ENCODE results near the gene GALNT9. TPM values are rescaled to one million over a fixed set of nuclear protein-coding genes. Genes with fewer than 3 reads are reported as not detected.

The GALNT9 gene
- total RNA-seq, 1 donor from 2014 or later: 0.33 TPM

- DNase-seq (ENCODE audit: low read depth, low spot score): no peak
Measured at GRCh38 chr12:132187646-132188450, 141.5 kb downstream of the GALNT9 start.

GRCh38 chr12:132186857-132187620, 142.3 kb downstream of the GALNT9 start:
- no peak for DNase-seq (ENCODE audit: low read depth, low spot score)

GRCh38 chr12:132186208-132186856, 143.1 kb downstream of the GALNT9 start:
- DNase-seq (ENCODE audit: low read depth, low spot score): no peak

GRCh38 chr12:132185705-132186104, 143.7 kb downstream of the GALNT9 start:
- no peak for DNase-seq (ENCODE audit: low read depth, low spot score)

- DNase-seq (ENCODE audit: low read depth, low spot score): no peak
Measured at GRCh38 chr12:132182711-132183365, 146.6 kb downstream of the GALNT9 start.

GRCh38 chr12:132182206-132182710, 147.1 kb downstream of the GALNT9 start:
- no peak for DNase-seq (ENCODE audit: low read depth, low spot score)

- DNase-seq (ENCODE audit: low read depth, low spot score): no peak
Measured at GRCh38 chr12:132181570-132182200, 147.7 kb downstream of the GALNT9 start.

GRCh38 chr12:132180648-132181546, 148.5 kb downstream of the GALNT9 start:
- DNase-seq (ENCODE audit: low read depth, low spot score): no peak

GRCh38 chr12:132179431-132180362, 149.7 kb downstream of the GALNT9 start:
- DNase-seq (ENCODE audit: low read depth, low spot score): no peak

GRCh38 chr12:132178801-132179401, 150.5 kb downstream of the GALNT9 start:
- DNase-seq (ENCODE audit: low read depth, low spot score): no peak

- DNase-seq (ENCODE audit: low read depth, low spot score): no peak
Measured at GRCh38 chr12:132178316-132178715, 151.1 kb downstream of the GALNT9 start.

GRCh38 chr12:132176920-132177551, 152.4 kb downstream of the GALNT9 start:
- DNase-seq (ENCODE audit: low read depth, low spot score): no peak

- DNase-seq (ENCODE audit: low read depth, low spot score): no peak
Measured at GRCh38 chr12:132176385-132176919, 152.9 kb downstream of the GALNT9 start.

- no peak for DNase-seq (ENCODE audit: low read depth, low spot score)
Measured at GRCh38 chr12:132175496-132176384, 153.6 kb downstream of the GALNT9 start.

- no peak for DNase-seq (ENCODE audit: low read depth, low spot score)
Measured at GRCh38 chr12:132174839-132175490, 154.4 kb downstream of the GALNT9 start.

Measured in pulmonary artery endothelial cell (primary cell).